Measurements from ENCODE around the gene SDF2L1. TPM values are rescaled to one million over a fixed set of nuclear protein-coding genes. Genes with fewer than 3 reads are reported as not detected.

Gene SDF2L1
- total and polyA plus RNA-seq, 9 of the 15 experiments (the other 6 are each of a cell fraction or from before 2014, with no cell fraction given): 15.1 to 989 (median 124) TPM

GRCh38 chr22:21680830-21681565 is 38.9 kb downstream of the SDF2L1 start (continued):
- no peak for TF ChIP-seq AFF4 (CRISPR knock-in tag; IDR thresholded peaks at IDR 0.05)
- no peak for TF ChIP-seq CAMTA2 (CRISPR knock-in tag; conservative IDR thresholded peaks at IDR 0.05)
- no peak for TF ChIP-seq SMARCB1 (IDR thresholded peaks at IDR 0.05; ENCODE audit: insufficient read length, low read depth)
- no peak for TF ChIP-seq HIVEP1 (CRISPR knock-in tag; IDR thresholded peaks at IDR 0.05)
- no peak for TF ChIP-seq TBP (optimal IDR thresholded peaks at IDR 0.05; ENCODE audit: low read depth, low read length)
- TF ChIP-seq FOXP1 (CRISPR knock-in tag; IDR thresholded peaks at IDR 0.05): 0 out of 2 replicates have a peak, but pooled peaks have one; percentile 39
- no peak for TF ChIP-seq REST (IDR thresholded peaks at IDR 0.05; ENCODE audit: borderline replicate concordance)
- no peak for TF ChIP-seq REST (CRISPR knock-in tag; IDR thresholded peaks at IDR 0.05; ENCODE audit: low read depth)
- no peak for TF ChIP-seq THRAP3 (IDR thresholded peaks at IDR 0.05; ENCODE audit: borderline replicate concordance)
- TF ChIP-seq FOXK2 (conservative IDR thresholded peaks at IDR 0.05 in 1 of 2, IDR thresholded peaks at IDR 0.05 in 1 of 2; ENCODE audit: low read depth in 2 of 2): no peak
- no peak for TF ChIP-seq KLF13 (tag; IDR thresholded peaks at IDR 0.05; ENCODE audit: borderline replicate concordance, low read depth)
- TF ChIP-seq POLR2A (conservative IDR thresholded peaks at IDR 0.05): 0 out of 2 replicates have a peak, but pooled peaks have one; percentile 45
- no peak for TF ChIP-seq MTA3 (IDR thresholded peaks at IDR 0.05; ENCODE audit: borderline replicate concordance)
- no peak for TF ChIP-seq HMGXB4 (CRISPR knock-in tag; IDR thresholded peaks at IDR 0.05)
- no peak for TF ChIP-seq ZNF134 (CRISPR knock-in tag; conservative IDR thresholded peaks at IDR 0.05)
